HepG2 (cell line): ENCODE measurements around the gene CIB2. TPM values are rescaled to one million over a fixed set of nuclear protein-coding genes. Genes with fewer than 3 reads are reported as not detected.

ENCODE experiments used
- CAMTA2 ChIP-seq: sonication (generic); formaldehyde crosslinking; IDR thresholded peaks from 2 replicates; pipeline ENCODE4 v1.4.0; 2020; ENCODE audit warnings: mild to moderate bottlenecking, missing genetic modification reagents, borderline replicate concordance
- DNMT3B ChIP-seq: conservative IDR thresholded peaks from 2 replicates; pipeline ENCODE4 v1.6.1; 2016; ENCODE audit warnings: missing biosample characterization, control low read depth
- EED ChIP-seq: sonication (generic); formaldehyde crosslinking; IDR thresholded peaks from 2 replicates; pipeline ENCODE4 v1.5.0; 2020; ENCODE audit warnings: mild to moderate bottlenecking, missing genetic modification reagents
- FIP1L1 ChIP-seq: fragments of 200-400 bp; formaldehyde crosslinking; IDR thresholded peaks from 2 replicates; pipeline ENCODE4 v1.6.1; 2018; ENCODE audit warnings: low read depth, mild to moderate bottlenecking, low read length, moderate library complexity, borderline replicate concordance; ENCODE audit not compliant: insufficient read depth
- KAT8 ChIP-seq: IDR thresholded peaks from 2 replicates; pipeline ENCODE4 v1.6.1; 2016; ENCODE audit warnings: missing genetic modification reagents, missing compliant biosample characterization
- KLF9 ChIP-seq: IDR thresholded peaks from 2 replicates; pipeline ENCODE4 v1.6.1; 2016; ENCODE audit warnings: low read depth
- MXD4 ChIP-seq: IDR thresholded peaks from 2 replicates; pipeline ENCODE4 v1.6.1; 2016; ENCODE audit warnings: mild to moderate bottlenecking, missing biosample characterization, missing genetic modification reagents
- NFIC ChIP-seq: IDR thresholded peaks from 2 replicates; pipeline ENCODE4 v1.6.1; 2012; ENCODE audit warnings: mild to moderate bottlenecking, low read length, inconsistent platforms
- NR2F6 ChIP-seq, 2 experiments: IDR thresholded peaks; 2 replicates each; pipeline ENCODE4 v1.6.1; 2016; ENCODE audit warnings: antibody characterized with exemption in 1 of 2, mild to moderate bottlenecking in 1 of 2
- SIN3A ChIP-seq: IDR thresholded peaks from 2 replicates; pipeline ENCODE4 v1.6.1; 2011; ENCODE audit warnings: low read depth, mild to moderate bottlenecking, control low read depth, low read length, borderline replicate concordance
- SKI ChIP-seq: fragments of 450-650 bp; IDR thresholded peaks from one replicate; pipeline ENCODE4 v1.6.1; 2018; ENCODE audit warnings: mild to moderate bottlenecking; ENCODE audit not compliant: partially characterized antibody
- ZBTB21 ChIP-seq: sonication (generic); formaldehyde crosslinking; IDR thresholded peaks from 2 replicates; pipeline ENCODE4 v1.4.0; 2020; ENCODE audit warnings: missing genetic modification reagents
- ZNF20 ChIP-seq: sonication (generic); formaldehyde crosslinking; IDR thresholded peaks from 2 replicates; pipeline ENCODE4 v1.4.0; 2020; ENCODE audit warnings: mild to moderate bottlenecking, moderate library complexity, missing genetic modification reagents
- ZNF33A ChIP-seq: sonication (generic); formaldehyde crosslinking; IDR thresholded peaks from 2 replicates; pipeline ENCODE4 v1.5.1; 2020; ENCODE audit warnings: missing genetic modification reagents, mild to moderate bottlenecking, moderate library complexity, borderline replicate concordance
- ZNF703 ChIP-seq: sonication (generic); formaldehyde crosslinking; IDR thresholded peaks from 2 replicates; pipeline ENCODE4 v1.5.1; 2020; ENCODE audit warnings: missing genetic modification reagents, mild to moderate bottlenecking, moderate library complexity, borderline replicate concordance
- ZNF878 ChIP-seq: sonication (generic); formaldehyde crosslinking; IDR thresholded peaks from 2 replicates; pipeline ENCODE4 v1.8.1; 2023; ENCODE audit warnings: mild to moderate bottlenecking, missing genetic modification reagents, moderate library complexity
- polyA plus RNA-seq, 8 experiments: library from polyadenylated mRNA; depleted of rRNA in 3 of 8; stranded (reverse) in 7 of 8; unstranded in 1 of 8; fragments of >200 nt; fragmentation: Illumina TruSeq in 4 of 8; extraction: Trizol in 4 of 8; gene quantifications; 2 replicates each; pipeline versions ENCODE4 v1.2.1 to v1.2.3, GENCODE V29; 2011 to 2016; ENCODE audit warnings: low read depth in 4 of 8, missing spikeins in 1 of 8, mixed read lengths in 1 of 8; ENCODE audit not compliant: insufficient read depth in 1 of 8
- total RNA-seq, 5 experiments: library from RNA; depleted of rRNA; stranded (reverse); fragments of >200 nt; fragmentation: Illumina TruSeq; extraction: Trizol; gene quantifications; 2 replicates each; pipeline ENCODE4 v1.2.3, GENCODE V29; 2016; ENCODE audit warnings: low read depth in 1 of 5
- TF ChIP-seq, protein P1 (sequence below): sonication (generic); formaldehyde crosslinking; IDR thresholded peaks from 2 replicates; pipeline ENCODE4; 2020; ENCODE audit warnings: missing genetic modification reagents, mild to moderate bottlenecking, borderline replicate concordance
- TF ChIP-seq, protein P2 (sequence below): IDR thresholded peaks from 2 replicates; pipeline ENCODE4 v1.6.1; 2016; ENCODE audit warnings: missing compliant biosample characterization, missing genetic modification reagents, borderline replicate concordance
- TF ChIP-seq, protein P3 (sequence below): fragments of 450-650 bp; IDR thresholded peaks from 2 replicates; pipeline ENCODE4 v1.6.1; 2017; ENCODE audit warnings: mild to moderate bottlenecking

Gene CIB2
- total and polyA plus RNA-seq, 2 of the 13 experiments (the other 11 are each of a cell fraction or from before 2014, with no cell fraction given), result 1.4 to 1.5 TPM

GRCh38 chr15:78055919-78056713, 75.1 kb downstream of the CIB2 start (continued):
- TF ChIP-seq, protein P1, sequence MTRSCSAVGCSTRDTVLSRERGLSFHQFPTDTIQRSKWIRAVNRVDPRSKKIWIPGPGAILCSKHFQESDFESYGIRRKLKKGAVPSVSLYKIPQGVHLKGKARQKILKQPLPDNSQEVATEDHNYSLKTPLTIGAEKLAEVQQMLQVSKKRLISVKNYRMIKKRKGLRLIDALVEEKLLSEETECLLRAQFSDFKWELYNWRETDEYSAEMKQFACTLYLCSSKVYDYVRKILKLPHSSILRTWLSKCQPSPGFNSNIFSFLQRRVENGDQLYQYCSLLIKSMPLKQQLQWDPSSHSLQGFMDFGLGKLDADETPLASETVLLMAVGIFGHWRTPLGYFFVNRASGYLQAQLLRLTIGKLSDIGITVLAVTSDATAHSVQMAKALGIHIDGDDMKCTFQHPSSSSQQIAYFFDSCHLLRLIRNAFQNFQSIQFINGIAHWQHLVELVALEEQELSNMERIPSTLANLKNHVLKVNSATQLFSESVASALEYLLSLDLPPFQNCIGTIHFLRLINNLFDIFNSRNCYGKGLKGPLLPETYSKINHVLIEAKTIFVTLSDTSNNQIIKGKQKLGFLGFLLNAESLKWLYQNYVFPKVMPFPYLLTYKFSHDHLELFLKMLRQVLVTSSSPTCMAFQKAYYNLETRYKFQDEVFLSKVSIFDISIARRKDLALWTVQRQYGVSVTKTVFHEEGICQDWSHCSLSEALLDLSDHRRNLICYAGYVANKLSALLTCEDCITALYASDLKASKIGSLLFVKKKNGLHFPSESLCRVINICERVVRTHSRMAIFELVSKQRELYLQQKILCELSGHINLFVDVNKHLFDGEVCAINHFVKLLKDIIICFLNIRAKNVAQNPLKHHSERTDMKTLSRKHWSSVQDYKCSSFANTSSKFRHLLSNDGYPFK (CRISPR knock-in tag), result no peak
- no peak for TF ChIP-seq KLF9 (CRISPR knock-in tag)
- TF ChIP-seq ZNF703 (CRISPR knock-in tag), result no peak
- TF ChIP-seq KAT8, result no peak
- TF ChIP-seq, protein P2, sequence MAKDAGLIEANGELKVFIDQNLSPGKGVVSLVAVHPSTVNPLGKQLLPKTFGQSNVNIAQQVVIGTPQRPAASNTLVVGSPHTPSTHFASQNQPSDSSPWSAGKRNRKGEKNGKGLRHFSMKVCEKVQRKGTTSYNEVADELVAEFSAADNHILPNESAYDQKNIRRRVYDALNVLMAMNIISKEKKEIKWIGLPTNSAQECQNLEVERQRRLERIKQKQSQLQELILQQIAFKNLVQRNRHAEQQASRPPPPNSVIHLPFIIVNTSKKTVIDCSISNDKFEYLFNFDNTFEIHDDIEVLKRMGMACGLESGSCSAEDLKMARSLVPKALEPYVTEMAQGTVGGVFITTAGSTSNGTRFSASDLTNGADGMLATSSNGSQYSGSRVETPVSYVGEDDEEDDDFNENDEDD, result no peak
- TF ChIP-seq NFIC, result no peak
- TF ChIP-seq SIN3A, result no peak
- TF ChIP-seq NR2F6 (IDR thresholded peaks at IDR 0.05), result peak; percentile 84
- TF ChIP-seq NR2F6 (CRISPR knock-in tag; IDR thresholded peaks at IDR 0.05), result peak; percentile 81
- TF ChIP-seq ZNF20, result no peak
- no peak for TF ChIP-seq ZNF878 (CRISPR knock-in tag)
- no peak for TF ChIP-seq EED (CRISPR knock-in tag)
- TF ChIP-seq, protein P3, sequence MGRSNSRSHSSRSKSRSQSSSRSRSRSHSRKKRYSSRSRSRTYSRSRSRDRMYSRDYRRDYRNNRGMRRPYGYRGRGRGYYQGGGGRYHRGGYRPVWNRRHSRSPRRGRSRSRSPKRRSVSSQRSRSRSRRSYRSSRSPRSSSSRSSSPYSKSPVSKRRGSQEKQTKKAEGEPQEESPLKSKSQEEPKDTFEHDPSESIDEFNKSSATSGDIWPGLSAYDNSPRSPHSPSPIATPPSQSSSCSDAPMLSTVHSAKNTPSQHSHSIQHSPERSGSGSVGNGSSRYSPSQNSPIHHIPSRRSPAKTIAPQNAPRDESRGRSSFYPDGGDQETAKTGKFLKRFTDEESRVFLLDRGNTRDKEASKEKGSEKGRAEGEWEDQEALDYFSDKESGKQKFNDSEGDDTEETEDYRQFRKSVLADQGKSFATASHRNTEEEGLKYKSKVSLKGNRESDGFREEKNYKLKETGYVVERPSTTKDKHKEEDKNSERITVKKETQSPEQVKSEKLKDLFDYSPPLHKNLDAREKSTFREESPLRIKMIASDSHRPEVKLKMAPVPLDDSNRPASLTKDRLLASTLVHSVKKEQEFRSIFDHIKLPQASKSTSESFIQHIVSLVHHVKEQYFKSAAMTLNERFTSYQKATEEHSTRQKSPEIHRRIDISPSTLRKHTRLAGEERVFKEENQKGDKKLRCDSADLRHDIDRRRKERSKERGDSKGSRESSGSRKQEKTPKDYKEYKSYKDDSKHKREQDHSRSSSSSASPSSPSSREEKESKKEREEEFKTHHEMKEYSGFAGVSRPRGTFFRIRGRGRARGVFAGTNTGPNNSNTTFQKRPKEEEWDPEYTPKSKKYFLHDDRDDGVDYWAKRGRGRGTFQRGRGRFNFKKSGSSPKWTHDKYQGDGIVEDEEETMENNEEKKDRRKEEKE, result no peak
- no peak for TF ChIP-seq MXD4
- no peak for TF ChIP-seq FIP1L1
- no peak for TF ChIP-seq DNMT3B
- TF ChIP-seq ZNF33A, result no peak
- no peak for TF ChIP-seq ZBTB21
- TF ChIP-seq CAMTA2 (CRISPR knock-in tag), result no peak
- no peak for TF ChIP-seq SKI
